Parathyroid adenoma (tissue), 2 donors: ENCODE results near the gene MTUS2.

Source experiments
- H2AFZ ChIP-seq: fragments of 300-600 bp; sonication (generic); one replicate; pipeline ENCODE4 v1.7.0; 2017; ENCODE audit warnings: antibody characterized with exemption, mild to moderate bottlenecking
- H3K27ac ChIP-seq: fragments of 300-600 bp; sonication (generic); one replicate; pipeline ENCODE4 v1.7.0; 2017
- H3K27me3 ChIP-seq: fragments of 300-600 bp; sonication (generic); one replicate; pipeline ENCODE4 v1.7.0; 2017; ENCODE audit warnings: low read length; ENCODE audit not compliant: control insufficient read depth, insufficient read depth
- H3K36me3 ChIP-seq: fragments of 300-600 bp; sonication (generic); one replicate; pipeline ENCODE4 v1.7.0; 2017; ENCODE audit warnings: low read length; ENCODE audit not compliant: control insufficient read depth, insufficient read depth
- H3K4me1 ChIP-seq: fragments of 300-600 bp; sonication (generic); one replicate; pipeline ENCODE4 v1.7.0; 2017; ENCODE audit warnings: control low read depth
- H3K4me2 ChIP-seq: fragments of 300-600 bp; sonication (generic); one replicate; pipeline ENCODE4 v1.7.0; 2017; ENCODE audit warnings: low read length
- H3K4me3 ChIP-seq: fragments of 300-600 bp; sonication (generic); one replicate; pipeline ENCODE4 v1.7.0; 2017; ENCODE audit warnings: low read depth, low read length
- H3K79me2 ChIP-seq: fragments of 300-600 bp; sonication (generic); one replicate; pipeline ENCODE4 v1.7.0; 2017; ENCODE audit warnings: control low read depth
- H3K9ac ChIP-seq: fragments of 300-600 bp; sonication (generic); one replicate; pipeline ENCODE4 v1.7.0; 2017; ENCODE audit warnings: mild to moderate bottlenecking
- H3K9me3 ChIP-seq: fragments of 300-600 bp; sonication (generic); one replicate; pipeline ENCODE4 v1.7.0; 2017; ENCODE audit warnings: low read length; ENCODE audit not compliant: control insufficient read depth
- CTCF ChIP-seq: fragments of 300-600 bp; sonication (generic); IDR thresholded peaks from one replicate; pipeline ENCODE4 v1.7.0; 2017; ENCODE audit warnings: antibody characterized with exemption, mild to moderate bottlenecking
- donor health status: primary hyperparathyroidism.

The MTUS2 gene

DNA sequence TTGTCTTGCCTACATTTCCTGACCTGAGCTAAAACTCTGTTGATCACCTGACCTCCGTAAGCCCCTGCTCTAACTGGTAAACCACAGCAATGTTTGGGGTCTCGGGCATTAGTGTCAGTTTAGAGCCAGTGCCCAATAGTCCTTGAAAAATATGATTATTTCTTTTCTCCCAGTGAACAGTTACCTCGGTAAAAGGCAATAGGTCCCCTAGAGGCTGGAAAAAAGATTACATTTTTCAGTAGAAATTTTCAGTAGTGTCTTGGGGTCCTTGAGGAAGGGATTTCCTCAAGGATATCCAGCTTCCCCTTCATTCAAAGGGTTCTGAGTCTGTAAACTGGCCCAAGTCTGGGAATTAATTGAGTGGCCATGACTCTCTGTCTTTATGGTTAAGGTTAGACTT is 597.9 kb downstream of the MTUS2 start:
- H3K36me3 ChIP-seq, result no peaks in the 10 kb centered on the region
- H3K79me2 ChIP-seq, result no peaks in the 10 kb centered on the region
- no peak overlapping the region for H3K27ac ChIP-seq
- no peaks in the 10 kb centered on the region for H3K9me3 ChIP-seq
- no peak for TF ChIP-seq CTCF
- no peak overlapping the region for H3K4me3 ChIP-seq
- no peak overlapping the region for H3K4me2 ChIP-seq
- no peak overlapping the region for H2AFZ ChIP-seq
- H3K27me3 ChIP-seq, result no peaks in the 10 kb centered on the region
- no peaks in the 10 kb centered on the region for H3K4me1 ChIP-seq
- H3K9ac ChIP-seq, result no peak overlapping the region

GRCh38 chr13:29421118-29421517 is 601.0 kb downstream of the MTUS2 start:
- Histone ChIP-seq H3K27ac (no peak overlapping the region), H2AFZ (no peak overlapping the region), H3K36me3 (no peaks in the 10 kb centered on the region), H3K9me3 (no peaks in the 10 kb centered on the region), H3K4me3 (no peak overlapping the region), H3K9ac (no peak overlapping the region), H3K4me2 (no peak overlapping the region), H3K4me1 (no peaks in the 10 kb centered on the region), H3K79me2 (no peaks in the 10 kb centered on the region), H3K27me3 (no peaks in the 10 kb centered on the region)
- no peak for TF ChIP-seq CTCF

DNA sequence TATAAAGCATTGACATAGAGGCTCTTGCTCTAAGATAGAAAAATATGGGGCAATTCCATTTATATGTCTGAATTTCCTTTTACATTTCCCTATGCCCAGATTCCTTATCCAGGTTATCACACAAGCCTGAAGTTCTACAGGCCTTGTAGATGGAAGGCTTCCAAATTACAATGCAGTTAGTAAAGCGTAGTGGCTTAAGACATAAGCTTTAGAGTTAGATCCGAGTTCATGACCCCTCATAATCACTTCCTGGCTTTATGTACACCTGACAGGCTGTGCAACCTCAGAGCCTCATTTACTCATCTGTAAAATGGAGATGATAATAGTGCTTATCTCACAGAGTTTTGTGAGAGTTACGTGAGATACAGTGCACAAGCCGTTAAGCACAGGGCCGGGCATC is 601.9 kb downstream of the MTUS2 start:
- H3K4me1 ChIP-seq, result no peaks in the 10 kb centered on the region
- no peak overlapping the region for H3K4me3 ChIP-seq
- H3K79me2 ChIP-seq, result no peaks in the 10 kb centered on the region
- H3K27me3 ChIP-seq, result no peaks in the 10 kb centered on the region
- no peak overlapping the region for H2AFZ ChIP-seq
- H3K4me2 ChIP-seq, result no peak overlapping the region
- no peaks in the 10 kb centered on the region for H3K9me3 ChIP-seq
- no peak overlapping the region for H3K9ac ChIP-seq
- no peak overlapping the region for H3K27ac ChIP-seq
- no peaks in the 10 kb centered on the region for H3K36me3 ChIP-seq
- no peak for TF ChIP-seq CTCF

DNA sequence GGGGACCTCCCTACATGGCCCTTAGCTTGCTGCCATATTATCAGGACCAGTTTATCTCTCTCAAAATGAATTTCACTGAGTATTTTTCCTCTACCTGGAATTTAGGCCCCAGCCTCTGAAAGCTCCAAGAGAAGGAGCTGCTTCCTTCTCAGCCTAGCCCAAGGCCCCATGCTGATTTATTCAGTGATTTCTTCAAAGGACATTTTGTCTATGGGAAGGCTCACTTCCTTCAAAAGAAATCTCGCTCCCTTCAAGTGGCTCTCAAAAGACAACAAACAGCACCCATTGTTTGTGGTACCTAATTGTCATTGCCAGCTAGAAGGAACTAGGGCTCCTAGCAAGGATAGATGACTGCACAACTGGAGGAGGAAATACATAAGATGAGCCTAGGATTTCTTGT is 602.9 kb downstream of the MTUS2 start:
- Histone ChIP-seq H3K4me1 (no peaks in the 10 kb centered on the region), H3K27me3 (no peaks in the 10 kb centered on the region), H3K4me3 (no peak overlapping the region), H3K36me3 (no peaks in the 10 kb centered on the region), H2AFZ (no peak overlapping the region), H3K9me3 (no peaks in the 10 kb centered on the region), H3K79me2 (no peaks in the 10 kb centered on the region), H3K9ac (no peak overlapping the region), H3K4me2 (no peak overlapping the region), H3K27ac (no peak overlapping the region)
- TF ChIP-seq CTCF, result no peak

DNA sequence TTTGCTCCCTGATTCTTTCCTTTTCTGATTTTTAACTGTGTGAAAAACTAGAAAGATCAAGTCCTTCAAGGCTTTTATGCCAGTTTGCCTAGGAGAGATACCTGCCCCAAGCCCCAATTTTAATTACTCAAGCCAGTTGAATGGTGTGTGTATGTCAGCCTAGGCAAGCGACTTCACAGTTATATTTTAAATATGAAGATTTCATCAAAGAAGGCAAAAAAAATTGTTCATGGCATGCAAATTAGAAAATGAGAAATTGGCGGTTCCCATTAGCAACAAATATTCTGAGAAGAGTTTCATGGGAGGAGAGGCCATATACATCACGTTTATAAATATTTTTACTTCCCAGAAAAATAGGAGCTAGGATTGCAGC is 607.8 kb downstream of the MTUS2 start:
- Histone ChIP-seq H3K36me3 (no peaks in the 10 kb centered on the region), H3K27me3 (no peaks in the 10 kb centered on the region), H3K4me1 (no peaks in the 10 kb centered on the region), H3K27ac (no peak overlapping the region), H3K4me3 (no peak overlapping the region), H3K4me2 (peak overlapping the region; percentile 42), H3K79me2 (no peaks in the 10 kb centered on the region), H2AFZ (peak overlapping the region; percentile 42), H3K9ac (no peak overlapping the region), H3K9me3 (no peaks in the 10 kb centered on the region)
- TF ChIP-seq CTCF, result no peak
